ENCODE results near the gene AVL9.
"Not testable (repeated sequence)": the region's sequence is repeated elsewhere in the genome, so short reads cannot be mapped to it uniquely, and the experiment has no call there.

AVL9 gene

GRCh38 chr7:32495298-32496051 is at the start of gene AVL9:
Gene AVL9, plus strand, starts transcription at chr7:32495489. Its CDS starts 221 bp downstream, at chr7:32495710.
- peak; percentile 64 for DNase-seq

- no peak for DNase-seq
Measured at GRCh38 chr7:32447218-32447617, 48.1 kb upstream of the AVL9 start.

- no peak for DNase-seq
Measured at GRCh38 chr7:32453341-32454011, 41.8 kb upstream of the AVL9 start.

DNA sequence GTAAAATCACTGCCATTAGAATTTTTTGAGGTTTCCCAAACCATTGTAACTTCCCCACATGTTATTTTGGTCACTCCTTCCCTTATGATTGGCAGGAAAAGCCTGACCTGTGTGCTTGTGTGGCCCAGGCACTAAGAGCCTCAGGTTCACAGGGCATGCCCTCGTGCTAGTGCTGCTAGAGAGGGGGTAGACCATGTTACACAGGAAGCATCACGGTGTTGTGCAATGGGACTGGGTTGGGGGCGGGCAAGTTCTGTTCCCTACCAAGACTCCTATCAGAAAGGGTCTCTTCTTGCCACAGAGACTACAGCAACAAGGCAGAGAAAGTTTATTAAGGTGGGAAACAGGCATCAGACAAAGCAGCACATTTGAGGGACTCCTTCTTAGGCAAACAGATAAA is 37.3 kb upstream of the AVL9 start:
- no peak for DNase-seq

GRCh38 chr7:32459788-32460187 is 35.5 kb upstream of the AVL9 start:
- DNase-seq = no peak

DNA sequence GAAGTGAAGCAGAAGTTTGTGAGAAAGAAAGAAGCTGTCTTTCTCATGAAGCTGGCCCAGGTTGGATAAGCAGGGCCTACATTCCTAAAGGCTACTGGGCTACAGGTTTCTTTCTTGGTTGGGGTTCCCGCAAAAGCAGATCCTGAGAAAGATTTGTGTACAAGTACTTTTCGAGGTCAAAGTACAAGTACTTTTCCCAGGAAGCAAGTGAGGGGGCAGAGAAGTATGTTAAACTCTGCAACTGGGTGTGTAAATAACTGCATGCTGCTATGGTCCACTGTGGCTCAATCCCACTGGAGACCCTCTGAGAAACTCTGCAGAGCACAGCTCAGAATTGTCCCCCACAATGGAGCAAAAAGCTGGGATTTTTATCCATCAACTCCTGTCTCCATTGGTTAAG is 33.8 kb upstream of the AVL9 start:
- no peak for DNase-seq

DNA sequence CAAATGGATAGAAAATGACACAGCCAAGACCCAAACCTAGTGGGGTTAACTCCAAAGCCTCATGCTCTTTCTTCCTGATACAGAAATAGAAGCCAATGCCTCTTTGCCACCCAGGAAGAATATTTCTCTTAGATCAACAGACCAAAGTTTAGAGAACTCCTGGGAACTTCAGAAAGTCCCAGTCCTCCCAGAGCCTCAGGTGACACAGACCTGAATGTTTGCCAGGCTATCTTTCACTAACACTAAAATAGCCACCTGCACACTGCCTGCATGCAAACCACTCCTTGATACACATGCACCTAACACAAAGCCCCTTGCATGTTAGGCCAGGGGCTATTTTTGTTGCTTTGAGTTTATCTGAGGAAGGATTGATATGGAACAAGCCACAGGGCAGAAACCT is 32.8 kb upstream of the AVL9 start:
- no peak for DNase-seq

- no peak for DNase-seq
Measured at GRCh38 chr7:32462977-32463376, 32.3 kb upstream of the AVL9 start.

DNA sequence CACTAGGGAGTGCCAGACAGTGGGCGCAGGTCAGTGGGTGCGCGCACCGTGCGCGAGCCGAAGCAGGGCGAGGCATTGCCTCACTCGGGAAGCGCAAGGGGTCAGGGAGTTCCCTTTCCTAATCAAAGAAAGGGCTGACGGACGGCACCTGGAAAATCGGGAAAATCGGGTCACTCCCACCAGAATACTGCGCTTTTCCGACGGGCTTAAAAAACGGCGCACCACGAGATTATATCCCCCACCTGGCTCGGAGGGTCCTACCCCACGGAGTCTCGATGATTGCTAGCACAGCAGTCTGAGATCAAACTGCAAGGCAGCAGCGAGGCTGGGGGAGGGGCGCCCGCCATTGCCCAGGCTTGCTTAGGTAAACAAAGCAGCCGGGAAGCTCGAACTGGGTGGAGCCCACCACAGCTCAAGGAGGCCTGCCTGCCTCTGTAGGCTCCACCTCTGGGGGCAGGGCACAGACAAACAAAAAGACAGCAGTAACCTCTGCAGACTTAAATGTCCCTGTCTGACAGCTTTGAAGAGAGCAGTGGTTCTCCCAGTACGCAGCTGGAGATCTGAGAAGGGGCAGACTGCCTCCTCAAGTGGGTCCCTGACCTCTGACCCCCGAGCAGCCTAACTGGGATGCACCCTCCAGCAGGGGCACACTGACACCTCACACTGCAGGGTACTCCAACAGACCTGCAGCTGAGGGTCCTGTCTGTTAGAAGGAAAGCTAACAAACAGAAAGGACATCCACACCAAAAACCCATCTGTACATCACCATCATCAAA is 30.5 kb upstream of the AVL9 start:
- DNase-seq = not testable (repeated sequence)

- DNase-seq = not testable (repeated sequence)
Measured at GRCh38 chr7:32470004-32470403, 25.3 kb upstream of the AVL9 start.

- DNase-seq = no peak
Measured at GRCh38 chr7:32470871-32471270, 24.4 kb upstream of the AVL9 start.

GRCh38 chr7:32472015-32472414 is 23.3 kb upstream of the AVL9 start:
- no peak for DNase-seq

DNA sequence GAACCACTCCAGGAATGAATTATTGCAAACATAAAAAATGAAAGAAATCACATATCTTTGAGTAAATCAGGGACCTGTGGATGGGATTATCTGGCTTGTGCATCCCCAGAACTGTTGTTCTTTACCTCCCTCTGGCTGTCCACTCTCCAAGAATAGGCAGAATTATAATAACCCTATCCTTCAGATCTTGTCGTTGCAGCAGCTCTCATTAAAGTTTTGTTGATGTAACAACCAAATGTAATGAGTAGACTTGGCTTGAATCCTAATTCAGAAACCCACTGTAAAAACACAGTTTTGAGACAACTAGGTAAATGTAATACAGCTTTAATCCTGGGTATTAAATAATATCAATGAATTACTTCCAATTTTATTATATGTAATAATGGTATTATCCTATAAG is 21.3 kb upstream of the AVL9 start:
- no peak for DNase-seq

DNA sequence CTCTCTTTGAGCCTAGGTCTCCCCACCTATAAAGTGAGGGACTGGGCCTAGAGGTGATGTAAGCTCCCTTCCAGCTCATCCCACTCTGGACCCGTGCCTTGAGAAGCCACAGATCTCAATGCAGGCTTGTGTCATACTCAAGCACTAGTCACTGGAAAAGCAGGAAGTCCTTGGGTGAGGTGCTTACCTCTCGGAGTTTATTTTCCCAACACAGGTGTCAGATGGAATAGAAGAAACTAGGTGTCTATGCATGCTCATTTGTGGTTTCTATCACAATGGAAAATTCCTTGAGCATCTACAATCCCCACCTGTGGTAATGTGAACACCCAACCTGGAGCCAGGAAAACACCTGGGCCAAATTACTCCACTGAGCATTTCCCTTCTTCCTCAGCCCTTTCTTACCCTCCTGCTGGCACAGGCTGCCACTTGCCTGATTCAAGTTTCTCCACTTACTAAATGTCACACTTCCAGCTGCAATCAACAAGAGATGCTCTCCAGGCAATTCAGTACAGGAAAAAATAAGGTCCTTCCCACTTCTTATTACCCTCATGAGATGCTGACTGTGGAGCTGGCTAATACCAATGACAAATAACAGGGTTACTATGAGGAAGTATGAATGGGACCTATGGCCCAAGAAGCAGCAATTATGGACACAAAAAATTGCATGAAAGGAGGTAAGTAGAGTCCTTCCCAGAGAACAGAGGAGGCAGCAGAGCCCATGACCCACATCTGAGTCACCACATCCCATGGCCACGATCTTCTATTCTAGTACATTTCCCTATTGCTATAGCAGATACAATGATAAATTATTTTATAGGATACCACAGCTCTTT is 18.3 kb upstream of the AVL9 start:
- DNase-seq = no peak

- no peak for DNase-seq
Measured at GRCh38 chr7:32477649-32477980, 17.7 kb upstream of the AVL9 start.

GRCh38 chr7:32479574-32480200 is 15.6 kb upstream of the AVL9 start:
- DNase-seq = no peak

GRCh38 chr7:32481176-32481575 is 14.1 kb upstream of the AVL9 start:
- no peak for DNase-seq

DNA sequence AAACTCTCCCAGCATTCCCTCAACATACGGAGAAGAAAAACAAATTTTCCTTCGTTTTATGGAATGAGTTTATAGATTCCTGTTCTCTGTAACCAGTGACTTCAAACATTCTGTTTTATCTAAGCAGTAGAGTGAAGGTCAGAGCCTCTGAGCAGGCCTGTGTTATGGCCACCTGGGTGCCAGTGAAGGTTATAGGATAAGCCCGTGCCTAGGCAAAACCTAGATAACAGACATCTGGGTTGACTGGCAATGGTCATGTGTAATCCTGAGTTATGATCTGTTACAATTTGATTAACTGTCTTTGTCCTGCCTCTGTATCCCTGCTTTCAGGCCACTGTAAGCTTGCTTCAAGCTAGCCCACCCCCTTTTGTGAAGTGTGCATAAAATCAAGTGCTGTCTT is 13.4 kb upstream of the AVL9 start:
- DNase-seq = no peak

DNA sequence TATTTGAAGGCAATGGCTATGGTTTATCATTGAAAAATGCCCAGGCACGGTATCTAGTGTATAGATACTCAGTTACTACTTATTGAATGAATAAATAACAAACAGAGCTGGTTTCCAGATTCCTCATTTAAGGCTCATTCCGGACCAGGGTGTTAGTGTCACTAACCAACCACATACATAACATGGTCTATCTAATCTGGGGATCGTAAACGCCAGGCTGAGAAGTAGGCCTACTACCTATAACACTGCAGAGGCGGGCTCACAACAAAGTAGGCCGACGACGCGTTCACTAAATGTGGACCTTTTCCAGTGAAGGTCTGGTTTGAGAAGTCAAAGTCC is 5.5 kb upstream of the AVL9 start:
- no peak for DNase-seq

- DNase-seq = no peak
Measured at GRCh38 chr7:32490127-32490796, 5.0 kb upstream of the AVL9 start, which contains the start of gene LSM5. Gene LSM5, minus strand, starts transcription at chr7:32490380. Its CDS starts 15 bp downstream, at chr7:32490365.

GRCh38 chr7:32494946-32495297 is 367 bp upstream of the AVL9 start:
- DNase-seq = no peak

Data from cortex of kidney (tissue), 1 donor.